GM10248 (cell line): ENCODE results near the gene IMMP2L.

ENCODE experiments used
- CTCF ChIA-PET: fragments of 300-600 bp; sonication (Branson Sonifier 250); formaldehyde crosslinking; extraction: SDS; loops from one replicate; lab custom pipeline; 2021; ENCODE audit warnings: antibody characterized with exemption; lab: Yijun Ruan, JAX
- POLR2A ChIA-PET: fragments of 350-650 bp; sonication (Branson Sonifier 250); formaldehyde crosslinking; extraction: SDS; loops from one replicate; lab custom pipeline; 2020; ENCODE audit warnings: antibody characterized with exemption; lab: Yijun Ruan, JAX
- DNase-seq: peaks from one replicate; pipeline ENCODE4 v3.0.0; 2012; ENCODE audit errors: extremely low spot score
- TF ChIP-seq, protein P1 (sequence below): IDR thresholded peaks from 2 replicates; pipeline ENCODE4 v1.5.1; 2012; ENCODE audit warnings: mild to moderate bottlenecking, low read depth; ENCODE audit errors: extremely low read depth, missing control alignments, control extremely low read depth

IMMP2L gene

DNA sequence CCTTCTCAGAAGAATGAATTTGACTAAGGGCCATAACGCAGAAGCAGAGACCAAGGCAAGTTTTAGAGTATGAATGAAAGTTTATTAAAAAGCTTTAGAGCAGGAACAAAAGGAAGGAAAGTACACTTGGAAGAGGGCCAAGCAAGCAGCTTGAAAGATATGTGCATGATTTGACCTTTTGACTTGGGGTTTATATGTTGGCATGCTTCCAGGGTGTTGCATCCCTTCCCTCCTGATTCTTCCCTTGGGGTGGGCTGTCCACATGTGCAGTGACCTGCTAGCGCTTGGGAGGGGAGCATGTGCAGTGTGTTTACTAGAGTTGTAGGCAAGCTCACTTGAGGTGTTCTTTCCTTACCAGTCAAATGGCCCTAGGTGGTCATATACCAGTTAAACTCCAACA lies 509.3 kb downstream of the IMMP2L start:
- no peak for DNase-seq
- POLR2A ChIA-PET = no interaction called here
- TF ChIP-seq, protein P1, sequence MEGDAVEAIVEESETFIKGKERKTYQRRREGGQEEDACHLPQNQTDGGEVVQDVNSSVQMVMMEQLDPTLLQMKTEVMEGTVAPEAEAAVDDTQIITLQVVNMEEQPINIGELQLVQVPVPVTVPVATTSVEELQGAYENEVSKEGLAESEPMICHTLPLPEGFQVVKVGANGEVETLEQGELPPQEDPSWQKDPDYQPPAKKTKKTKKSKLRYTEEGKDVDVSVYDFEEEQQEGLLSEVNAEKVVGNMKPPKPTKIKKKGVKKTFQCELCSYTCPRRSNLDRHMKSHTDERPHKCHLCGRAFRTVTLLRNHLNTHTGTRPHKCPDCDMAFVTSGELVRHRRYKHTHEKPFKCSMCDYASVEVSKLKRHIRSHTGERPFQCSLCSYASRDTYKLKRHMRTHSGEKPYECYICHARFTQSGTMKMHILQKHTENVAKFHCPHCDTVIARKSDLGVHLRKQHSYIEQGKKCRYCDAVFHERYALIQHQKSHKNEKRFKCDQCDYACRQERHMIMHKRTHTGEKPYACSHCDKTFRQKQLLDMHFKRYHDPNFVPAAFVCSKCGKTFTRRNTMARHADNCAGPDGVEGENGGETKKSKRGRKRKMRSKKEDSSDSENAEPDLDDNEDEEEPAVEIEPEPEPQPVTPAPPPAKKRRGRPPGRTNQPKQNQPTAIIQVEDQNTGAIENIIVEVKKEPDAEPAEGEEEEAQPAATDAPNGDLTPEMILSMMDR = no peak
- CTCF ChIA-PET = interaction anchor here (0.7 to 2.6 kb wide), 5 partner anchors 8 to 61 kb away, joined by 3 to 7 read pairs (median 4); no protein-coding TSS in a partner anchor

DNA sequence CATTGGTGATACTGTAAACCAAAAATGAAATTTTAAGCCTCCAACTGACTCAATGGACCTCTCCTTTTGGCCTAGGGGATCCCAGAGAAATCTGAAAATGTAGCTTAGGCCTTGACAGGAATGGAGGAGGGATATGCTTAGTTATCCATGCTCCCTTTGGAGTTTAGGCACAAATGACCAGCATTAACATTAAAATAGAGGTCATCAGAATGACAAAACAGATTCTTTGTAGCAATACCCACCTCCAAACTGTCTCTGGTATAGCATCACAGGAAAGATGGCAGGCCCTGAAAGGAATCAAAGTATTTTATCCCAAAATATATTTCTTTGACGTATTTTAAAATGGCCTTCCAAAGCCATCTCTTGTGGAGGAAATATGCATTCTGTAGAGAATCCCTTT lies 510.5 kb downstream of the IMMP2L start:
- CTCF ChIA-PET = interaction anchor here (0.9 to 1.5 kb wide), 2 partner anchors 21 to 24 kb away, joined by 3 read pairs; no protein-coding TSS in a partner anchor
- TF ChIP-seq, protein P1 = no peak
- no peak for DNase-seq
- POLR2A ChIA-PET = no interaction called here

DNA sequence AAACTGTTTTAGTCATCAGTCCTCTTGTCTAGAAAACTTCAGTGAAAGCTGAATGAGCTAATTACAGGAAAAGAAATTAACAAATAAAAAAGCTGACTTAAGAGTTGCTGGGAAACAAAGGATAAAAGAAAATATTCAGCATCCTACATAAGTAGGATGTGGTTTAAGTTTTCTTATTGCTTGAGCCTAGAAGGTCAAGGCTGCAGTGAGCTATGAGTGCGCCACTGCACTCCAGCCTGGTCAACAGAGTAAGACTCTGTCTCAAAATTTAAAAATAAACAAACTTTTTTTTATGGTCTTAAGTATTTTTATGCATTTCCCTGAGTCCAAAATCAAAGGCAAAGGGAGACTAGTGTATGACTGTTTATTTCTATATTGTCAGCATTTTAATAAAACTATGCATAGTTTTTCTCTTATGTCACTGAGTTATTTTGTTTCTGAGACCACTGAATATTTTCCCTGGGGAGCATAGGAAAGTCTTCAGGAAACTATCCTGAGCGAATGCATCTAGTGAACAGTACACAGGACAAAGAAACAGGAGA lies 511.3 kb downstream of the IMMP2L start:
- DNase-seq = no peak
- CTCF ChIA-PET = interaction anchor here (1.3 kb wide), 1 partner anchor 9 kb away, joined by 3 read pairs; no protein-coding TSS in a partner anchor
- POLR2A ChIA-PET = no interaction called here
- TF ChIP-seq, protein P1 = no peak

DNA sequence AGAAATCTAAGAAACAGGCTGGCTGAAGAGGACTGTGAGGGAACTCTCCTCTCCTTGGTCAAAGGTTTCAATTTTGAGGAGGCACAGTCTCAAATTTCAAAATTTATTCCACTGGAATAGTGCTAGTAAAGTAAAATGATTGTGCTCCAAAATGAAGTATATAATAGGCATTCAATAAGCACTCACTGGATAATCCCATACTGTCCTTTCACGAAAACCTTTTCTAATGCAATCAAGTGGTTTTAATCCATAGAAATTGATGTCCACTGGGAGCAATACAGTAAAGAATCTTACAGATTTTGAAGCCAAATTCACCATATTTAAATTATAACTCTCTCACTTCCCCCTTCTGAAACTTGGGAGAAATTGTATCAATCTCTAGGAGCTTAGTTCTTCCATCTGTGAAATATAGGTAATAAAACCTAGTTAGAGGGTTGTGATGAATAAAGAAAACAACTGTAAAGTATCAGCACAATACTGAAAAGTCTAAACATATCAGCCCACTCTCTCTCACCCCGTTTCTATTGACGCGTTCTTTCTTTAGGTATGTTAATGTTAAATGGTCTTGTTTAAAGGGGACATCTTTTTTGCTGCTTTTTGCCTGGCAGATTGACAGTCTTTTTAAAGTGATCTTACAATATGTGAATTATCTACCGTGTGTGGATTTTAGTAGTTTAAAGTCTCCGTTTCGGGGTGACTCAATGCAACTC lies 512.2 kb downstream of the IMMP2L start:
- no peak for DNase-seq
- POLR2A ChIA-PET = no interaction called here
- CTCF ChIA-PET = interaction anchor here (1.3 kb wide), 2 partner anchors 8 to 9 kb away, joined by 3 read pairs; no protein-coding TSS in a partner anchor
- TF ChIP-seq, protein P1 = no peak

DNA sequence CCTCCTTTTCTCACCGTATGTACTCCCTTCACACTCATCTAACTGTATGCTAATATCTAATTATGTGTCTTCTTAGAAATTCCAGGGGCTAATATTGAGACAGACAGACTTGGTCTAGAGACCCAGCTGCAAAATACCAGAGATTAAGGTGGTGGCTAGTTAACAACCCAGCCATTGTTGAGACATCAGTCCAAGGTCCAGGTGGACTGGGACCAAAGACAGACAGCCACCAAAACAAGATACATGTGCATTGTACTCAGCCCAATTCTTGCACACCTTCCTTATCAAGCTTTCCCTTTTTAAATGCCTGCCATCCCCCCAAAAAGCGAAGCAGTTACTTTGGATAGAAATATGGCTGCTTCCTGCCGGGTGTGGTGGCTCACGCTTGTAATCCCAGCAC lies 514.7 kb downstream of the IMMP2L start:
- DNase-seq = no peak
- TF ChIP-seq, protein P1 = no peak
- ChIA-PET POLR2A (no interaction called here), CTCF (interaction anchor here (1.6 to 1.9 kb wide), 2 partner anchors 8 to 15 kb away, joined by 5 read pairs; no protein-coding TSS in a partner anchor)

DNA sequence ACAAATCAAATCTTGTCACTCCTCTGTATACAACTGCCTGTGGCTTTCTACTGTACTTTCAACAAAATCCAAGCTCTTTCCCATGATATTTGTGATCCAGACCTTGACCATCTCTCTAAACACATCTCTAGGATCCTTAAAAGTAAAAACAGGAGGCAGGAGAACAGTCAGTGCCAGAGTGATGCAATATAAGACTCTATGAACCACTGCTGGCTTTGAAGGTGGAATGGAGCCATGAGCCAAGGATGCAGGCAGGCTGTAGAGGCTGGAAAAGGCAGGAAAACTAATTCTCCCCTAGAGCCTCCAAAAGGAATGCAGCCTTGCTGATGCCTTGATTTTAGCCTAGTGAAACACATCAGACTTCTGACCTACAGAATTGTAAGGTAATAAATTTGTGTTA lies 516.8 kb downstream of the IMMP2L start:
- ChIA-PET POLR2A (no interaction called here), CTCF (no interaction called here)
- TF ChIP-seq, protein P1 = no peak
- DNase-seq = no peak
